ENCODE data around the gene COL25A1.
"Not testable (repeated sequence)": the region's sequence is repeated elsewhere in the genome, so short reads cannot be mapped to it uniquely, and the experiment has no call there.

The COL25A1 gene

DNA sequence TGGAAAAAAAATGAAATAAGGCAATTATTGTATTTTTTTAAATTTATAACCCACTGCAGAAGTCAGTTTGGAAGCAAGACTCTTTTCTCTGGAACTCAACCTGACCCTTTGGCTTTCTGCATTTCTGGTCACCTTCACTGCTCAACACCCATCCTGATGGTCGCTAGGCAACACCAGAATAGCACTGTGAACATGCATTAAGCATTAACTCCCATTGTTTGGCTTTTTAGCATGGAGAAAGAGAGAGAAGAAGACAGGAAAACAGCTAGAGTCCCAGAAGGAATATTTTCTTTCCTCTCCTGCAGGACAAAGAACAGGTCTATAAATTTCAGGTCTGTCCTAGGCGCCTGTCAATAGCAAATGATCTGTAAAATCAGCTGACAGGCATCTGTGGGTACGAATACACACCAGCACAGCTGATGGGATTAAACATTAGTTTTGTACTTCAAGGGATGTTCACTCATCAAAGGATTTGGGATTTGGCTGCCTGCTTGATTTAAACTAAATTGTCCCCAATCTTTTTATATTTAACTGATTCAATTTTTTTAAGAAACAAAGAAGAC, 402.4 kb downstream of the COL25A1 start:
- no peak for DNase-seq

DNA sequence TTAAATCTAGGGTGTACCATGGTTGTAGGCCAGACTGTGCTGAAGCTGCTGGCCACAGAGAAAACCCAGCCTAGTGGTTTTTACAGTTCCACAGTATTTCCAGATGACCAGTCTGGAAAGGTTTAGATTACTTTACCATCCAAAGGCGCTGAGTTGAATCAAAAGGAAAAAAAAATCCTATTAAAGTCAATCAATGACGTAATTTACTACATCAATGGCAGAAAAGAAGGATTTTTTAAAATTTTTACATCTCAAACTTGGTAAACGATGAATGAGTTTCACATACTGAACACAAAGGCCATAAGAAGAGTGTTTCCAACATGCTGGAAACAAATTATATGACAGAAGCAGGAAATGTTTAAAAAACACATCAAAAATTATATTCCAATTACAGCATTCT, 409.0 kb downstream of the COL25A1 start:
- no peak for DNase-seq

DNA sequence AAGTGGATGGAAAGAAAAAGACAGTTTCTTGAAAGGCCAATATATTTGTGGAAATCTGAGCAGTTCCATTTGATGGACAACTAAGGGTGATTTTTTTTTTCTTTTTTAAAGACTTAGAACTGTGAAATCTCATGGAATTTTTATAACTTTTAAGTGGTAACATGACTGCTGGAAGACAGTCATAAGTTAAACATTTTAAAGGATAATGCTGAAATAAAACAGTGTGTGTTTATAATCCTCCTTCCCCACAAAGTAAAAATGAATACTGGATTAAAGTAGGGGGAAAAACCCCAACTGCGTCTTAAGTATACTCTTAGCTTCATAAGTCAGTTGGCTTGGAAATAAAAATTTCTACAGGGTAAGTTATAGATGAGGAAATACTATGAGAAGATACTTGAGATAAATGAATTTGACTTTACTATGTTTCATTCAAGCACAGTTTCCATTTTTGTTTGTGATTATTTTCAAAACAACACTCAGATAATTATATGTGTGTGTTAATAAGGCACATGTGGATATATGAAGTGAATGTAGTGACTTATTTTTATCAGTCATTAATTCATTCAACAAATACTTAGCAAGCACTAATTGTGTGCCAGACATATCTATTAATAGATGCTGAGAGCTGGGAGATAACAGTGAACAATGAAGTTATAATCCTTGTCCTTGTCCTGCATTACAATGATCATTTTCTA, 410.4 kb downstream of the COL25A1 start:
- DNase-seq = no peak

DNA sequence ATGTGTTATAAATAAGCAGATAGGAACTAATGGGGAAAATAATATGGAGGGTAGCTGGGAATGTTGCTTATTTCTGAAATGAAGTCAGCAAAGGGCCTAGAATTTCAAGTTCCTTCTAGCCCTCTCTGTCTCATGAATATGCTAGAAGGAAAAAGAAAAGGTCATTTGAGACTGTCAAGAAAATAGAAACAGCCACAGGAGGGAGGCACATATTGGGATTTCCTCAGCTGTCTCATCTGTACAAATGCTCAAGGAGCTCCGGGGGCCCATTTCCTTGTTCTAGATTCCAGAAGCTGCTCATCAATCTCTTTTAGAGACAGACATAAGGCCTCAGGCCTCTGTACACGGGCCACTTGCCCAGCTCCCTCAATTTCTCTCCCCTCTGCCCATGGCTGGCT, 412.0 kb downstream of the COL25A1 start:
- DNase-seq = no peak

DNA sequence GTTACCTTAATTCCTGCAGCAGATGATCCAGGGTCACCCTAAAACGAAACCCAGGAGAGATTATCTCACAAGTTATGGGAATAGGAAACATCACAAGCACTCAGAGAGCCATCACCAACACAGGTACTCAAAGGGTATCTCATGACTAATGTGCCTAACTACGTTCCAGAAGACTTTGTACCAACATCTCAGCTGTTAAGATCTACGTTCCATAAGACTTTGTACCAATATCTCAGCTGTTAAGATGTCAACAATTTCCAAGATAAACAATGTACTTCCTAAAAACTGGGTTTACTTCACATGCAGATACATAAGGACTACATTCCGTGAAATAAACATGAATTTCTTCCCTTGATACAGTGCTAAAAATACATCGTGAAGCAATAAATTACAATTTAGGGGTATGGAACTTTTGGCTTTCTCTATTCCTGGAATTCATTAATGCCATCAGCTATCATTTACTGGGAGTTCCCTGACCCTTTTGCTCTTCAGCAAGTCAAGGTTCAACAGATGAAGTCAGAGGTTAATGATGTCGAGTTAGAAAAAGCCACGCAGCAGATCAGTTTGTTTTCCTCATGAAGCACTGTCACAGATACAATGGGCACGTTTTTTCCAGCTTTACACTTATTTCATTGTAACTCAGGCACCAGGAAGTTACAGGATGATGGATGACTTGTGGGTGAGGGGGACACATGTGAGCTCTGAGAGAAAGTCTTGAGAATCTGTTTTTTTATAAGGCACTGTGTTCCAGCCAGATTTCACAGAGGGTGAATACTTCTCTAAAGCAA, 412.6 kb downstream of the COL25A1 start:
- no peak for DNase-seq

DNA sequence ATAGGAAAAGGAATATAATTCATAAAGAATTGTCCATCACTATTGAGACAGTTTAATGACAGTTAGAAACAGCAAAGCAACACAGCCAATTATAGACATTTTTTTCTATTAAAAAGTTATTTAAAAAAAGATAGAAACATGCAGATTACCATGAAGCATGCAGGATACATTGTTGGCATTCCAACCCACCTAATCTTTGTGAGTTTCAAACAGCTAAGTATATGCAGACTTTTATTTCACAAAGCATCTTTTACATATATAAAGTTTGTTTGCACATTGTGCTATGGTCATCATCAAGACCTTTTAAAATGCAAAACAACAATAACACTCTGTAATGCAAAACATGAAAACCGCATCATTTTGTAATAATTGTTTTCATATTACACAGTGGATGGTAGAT, 413.7 kb downstream of the COL25A1 start:
- no peak for DNase-seq

DNA sequence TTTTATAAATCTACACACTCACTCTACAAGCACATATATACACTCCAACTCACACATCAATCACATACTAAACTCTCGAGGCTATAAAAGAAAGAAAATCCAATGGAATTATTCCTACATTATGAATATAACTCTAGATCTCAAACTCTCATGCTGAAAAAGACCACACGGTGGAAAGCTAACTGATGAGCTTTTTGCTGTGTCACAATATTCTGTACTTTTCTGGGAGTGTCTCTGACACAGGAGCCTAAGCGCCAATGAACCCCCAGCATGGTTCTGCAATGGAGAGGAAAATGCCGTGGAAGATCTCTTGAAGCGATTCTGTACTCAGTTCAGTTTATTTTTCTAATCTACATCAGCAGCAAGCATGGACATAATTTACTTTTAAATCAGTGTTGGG, 415.4 kb downstream of the COL25A1 start:
- DNase-seq = no peak

DNA sequence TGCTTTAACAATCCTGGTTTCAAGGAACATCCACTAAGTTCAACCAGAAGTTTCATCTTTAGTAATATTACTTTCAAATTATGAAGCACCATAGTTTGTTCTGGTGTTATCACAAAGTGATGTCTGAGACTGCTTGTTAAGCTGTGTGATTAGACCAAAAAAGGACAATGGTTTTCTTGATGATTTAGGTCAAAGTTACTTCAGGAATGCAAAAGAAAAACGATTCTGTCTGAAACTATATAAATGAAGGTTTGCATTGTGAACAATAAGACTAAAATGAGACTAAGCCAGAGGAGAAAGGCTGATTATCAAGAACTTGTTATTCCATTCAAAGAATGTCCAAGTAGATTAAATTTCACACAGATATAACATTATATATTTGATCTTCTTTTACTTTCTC, 417.2 kb downstream of the COL25A1 start:
- DNase-seq = no peak

DNA sequence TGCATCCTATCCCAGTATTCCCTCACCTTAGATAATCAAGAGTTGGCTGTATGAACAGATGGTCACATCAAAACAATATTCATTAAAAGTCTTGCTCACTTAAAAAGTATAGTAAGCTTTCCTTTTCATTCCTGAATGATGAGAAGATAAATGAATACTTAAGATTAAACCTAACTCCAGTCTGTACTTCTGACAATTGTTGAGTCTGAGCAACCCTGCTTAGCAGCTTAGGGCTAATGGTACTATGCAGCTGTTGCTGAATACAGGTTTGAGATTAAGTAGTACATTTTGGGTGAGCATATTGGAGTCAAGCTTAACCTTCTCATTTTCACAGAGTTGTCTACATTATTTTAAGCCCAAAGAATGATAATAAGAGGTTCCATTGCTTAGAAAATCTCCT, 417.9 kb downstream of the COL25A1 start:
- DNase-seq = no peak

DNA sequence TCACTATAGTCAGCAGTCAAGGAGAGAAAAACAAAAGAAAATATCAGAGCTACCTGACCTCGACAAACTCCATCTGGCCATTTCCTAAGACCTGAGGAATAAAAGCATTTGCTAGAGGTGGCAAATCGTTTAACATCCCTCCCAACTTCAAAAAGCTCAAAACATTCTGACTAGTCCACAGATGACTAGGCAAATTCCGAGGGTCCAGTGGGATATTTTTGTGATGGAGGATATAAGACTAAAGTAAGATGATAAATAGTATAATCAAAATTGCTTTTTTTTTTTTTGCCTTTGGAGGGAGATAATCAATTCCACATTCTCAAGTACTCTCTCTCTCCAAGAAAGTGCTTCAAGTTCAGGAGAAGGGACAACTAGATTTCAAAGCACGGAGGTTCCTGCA, 420.5 kb downstream of the COL25A1 start:
- DNase-seq = no peak

DNA sequence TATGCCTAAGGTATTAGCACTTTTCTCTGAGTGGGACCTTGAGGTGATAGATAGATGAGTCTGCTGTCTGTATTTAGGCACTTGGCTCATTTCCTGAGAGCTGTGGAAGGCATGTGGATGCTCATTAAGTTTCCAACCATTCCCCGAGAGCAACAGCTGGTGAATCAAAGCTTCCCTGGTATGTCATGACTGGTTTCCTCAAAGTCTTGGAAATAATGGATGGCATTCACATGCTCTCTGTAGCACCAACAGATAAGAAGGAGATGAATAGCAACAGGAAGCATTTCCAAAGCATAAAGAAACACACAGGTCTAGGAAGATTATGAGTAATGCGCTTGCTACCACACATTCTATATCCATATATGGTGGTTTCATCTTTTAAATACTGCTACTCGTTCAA, 421.3 kb downstream of the COL25A1 start:
- no peak for DNase-seq

DNA sequence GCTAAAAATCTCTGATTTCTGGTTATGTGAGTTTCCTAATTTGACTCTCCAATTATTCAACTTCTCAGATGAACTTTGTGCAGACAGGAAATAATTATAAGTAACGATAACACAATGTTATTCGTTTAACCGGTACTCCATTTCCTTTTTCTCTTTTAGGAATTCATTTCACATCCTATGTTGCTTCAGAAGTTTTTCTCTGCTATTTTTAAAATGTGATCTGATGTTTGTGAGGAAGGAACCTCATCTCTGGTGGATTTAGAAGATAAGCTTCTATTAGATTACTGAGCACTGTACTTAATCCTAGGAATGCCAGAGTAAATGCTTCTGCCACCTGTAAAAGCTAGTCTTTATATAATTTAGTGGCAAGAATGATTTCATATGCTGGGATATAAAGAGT, 423.7 kb downstream of the COL25A1 start:
- no peak for DNase-seq

DNA sequence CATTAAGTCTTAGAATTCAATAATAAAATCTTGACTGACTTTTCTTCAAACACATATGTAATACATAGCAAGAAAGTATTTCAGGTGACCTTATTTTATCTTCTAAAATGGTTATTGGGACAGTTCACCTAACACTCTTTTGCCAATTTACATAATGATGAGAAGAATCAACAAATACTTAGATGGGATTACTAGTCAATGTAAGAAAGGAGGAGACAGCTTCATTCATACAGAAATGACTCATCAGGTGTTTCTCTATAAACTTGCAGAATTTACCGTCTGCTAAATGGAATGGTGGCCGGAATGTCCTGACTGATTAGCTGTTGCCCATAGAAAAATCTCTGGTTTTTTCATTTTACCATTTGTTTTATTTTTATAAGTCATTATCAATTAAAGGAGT, 424.6 kb downstream of the COL25A1 start:
- DNase-seq = no peak

DNA sequence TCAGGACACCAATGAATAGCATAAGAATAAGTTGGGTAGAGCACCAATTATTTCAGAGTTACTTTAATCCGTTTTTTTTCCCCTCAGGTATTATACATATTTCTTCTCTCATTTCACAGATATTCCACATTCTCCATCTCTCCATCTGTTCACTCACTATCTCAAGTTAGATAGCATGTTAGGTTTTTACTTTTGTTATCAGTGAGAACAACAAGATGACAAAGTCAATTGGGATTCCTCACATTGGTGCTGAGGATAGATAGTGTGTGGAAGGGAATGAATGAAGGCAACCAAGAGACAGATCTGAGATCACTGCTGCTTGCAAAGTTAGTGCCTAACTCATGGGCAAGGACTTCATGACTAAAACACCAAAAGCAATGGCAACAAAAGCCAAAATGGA, 427.7 kb downstream of the COL25A1 start:
- DNase-seq = no peak

DNA sequence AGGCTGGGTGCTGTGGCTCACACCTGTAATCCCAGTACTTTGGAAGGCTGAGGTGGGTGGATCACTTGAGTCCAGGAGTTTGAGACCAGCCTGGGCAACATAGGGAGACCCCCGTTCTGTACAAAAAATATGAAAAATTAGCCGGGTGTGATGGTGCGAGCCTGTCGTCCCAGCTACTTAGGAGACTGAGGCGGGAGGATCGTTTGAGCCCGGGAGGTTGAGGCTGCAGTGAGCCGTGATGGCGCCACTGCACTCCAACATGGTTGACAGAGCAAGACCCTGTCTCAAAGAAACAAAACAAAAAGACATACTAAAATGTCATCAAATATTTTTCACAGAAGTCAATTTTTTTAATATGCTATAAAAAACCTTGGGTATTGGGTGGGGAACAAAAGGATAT, 432.5 kb downstream of the COL25A1 start:
- not testable (repeated sequence) for DNase-seq

DNA sequence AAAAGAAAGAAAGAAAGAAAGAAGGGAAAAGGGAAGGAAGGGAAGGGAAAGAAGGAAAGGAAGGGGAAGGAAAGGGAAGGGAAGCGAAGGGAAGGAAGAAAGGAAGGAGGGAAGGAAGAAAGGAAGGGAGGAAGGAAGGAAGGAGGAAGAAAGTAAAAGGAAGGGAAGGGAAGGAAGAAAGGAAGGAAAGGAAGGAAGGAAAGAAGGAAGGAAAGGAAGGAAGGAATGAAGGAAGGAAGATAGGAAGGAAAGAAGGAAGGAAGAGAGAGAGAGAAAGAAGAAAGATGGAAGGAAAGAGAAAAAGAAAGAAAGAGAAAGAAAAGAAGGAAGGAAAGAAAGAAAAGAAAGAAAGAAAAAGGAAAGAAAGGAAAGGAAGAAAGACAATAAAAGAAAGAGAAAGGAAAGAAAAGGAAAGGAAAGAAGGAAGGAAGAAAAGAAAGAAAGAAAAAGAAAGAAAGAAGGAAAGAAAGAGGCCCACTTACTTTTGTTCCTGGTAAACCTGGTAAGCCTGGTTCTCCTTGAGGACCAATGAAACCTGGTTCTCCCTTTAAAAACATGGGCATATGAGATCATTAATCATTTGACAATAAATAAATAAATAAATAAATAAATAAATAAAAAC, 433.7 kb downstream of the COL25A1 start:
- DNase-seq = no peak

DNA sequence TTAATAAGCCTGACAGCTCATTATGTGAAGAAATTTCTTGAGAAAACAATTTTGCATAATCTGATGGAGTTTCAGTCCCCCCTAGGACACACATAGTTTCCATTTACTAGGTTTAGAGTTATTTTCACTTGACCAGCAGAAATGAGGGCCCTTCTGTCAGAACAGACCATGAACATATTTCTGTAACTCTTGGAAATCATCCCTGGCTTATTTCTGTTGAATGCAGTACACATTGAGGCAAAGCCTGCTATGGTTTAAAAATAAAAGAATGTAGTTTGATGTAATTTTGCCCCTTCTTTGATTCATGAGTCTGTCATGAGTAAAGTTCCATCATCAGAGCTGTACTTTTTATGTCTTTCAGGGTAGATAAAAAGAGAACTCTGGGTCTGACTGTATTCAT, 435.0 kb downstream of the COL25A1 start:
- no peak for DNase-seq

DNA sequence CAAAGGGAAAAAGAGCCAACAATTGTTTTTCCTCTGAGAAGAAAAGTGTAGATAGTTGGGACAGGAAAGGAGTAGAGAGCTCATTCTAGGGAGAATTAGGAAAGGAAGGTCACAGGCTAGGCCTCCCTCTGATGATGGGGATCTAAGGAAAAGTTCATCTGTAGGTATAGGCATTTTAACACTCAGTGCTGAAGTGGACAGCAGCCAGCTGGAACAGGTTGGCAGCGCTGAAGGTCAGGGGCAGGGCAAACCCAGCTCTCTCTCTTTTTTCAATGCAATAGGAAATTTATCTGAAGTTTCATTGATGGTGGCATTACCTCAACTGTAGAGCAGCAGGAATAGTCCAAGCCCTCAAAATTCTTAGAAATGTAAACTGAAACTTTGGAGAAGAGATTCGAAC, 441.1 kb downstream of the COL25A1 start:
- DNase-seq = no peak

DNA sequence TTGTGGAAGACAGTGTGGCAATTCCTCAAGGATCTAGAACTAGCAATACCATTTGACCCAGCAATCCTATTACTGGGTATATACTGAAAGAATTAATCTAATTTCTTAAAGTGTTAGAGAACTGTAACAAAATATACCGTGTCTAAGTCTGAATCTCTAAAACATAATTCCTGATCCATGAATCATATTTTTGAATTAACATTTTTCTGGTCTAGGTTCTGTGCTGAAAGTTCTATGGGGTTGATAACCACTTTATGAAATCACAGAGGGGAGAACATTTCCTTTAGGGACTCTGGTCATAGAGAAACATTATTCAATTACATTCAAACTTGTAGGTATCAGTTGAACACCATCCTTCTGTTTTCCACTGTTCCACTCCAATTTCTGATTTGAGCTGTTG, 447.7 kb downstream of the COL25A1 start:
- DNase-seq = no peak

DNA sequence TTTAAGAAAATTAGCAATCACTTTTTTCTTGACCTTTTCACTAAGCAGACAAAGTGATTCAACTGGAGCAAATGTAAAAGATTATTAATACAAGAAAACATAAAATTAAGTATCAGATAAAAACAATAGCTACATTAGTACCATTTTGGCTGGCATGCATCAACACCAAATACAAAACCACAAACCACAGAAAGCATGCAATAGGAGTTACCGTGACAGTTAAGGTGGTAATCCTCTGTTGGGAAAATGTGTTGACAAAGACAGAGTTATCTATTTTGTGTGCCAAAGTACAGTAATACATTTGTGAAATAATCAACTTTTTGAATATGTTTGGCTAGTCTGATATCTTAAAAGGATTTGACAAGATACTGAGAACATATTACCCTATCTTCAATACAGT, 449.8 kb downstream of the COL25A1 start:
- no peak for DNase-seq

DNA sequence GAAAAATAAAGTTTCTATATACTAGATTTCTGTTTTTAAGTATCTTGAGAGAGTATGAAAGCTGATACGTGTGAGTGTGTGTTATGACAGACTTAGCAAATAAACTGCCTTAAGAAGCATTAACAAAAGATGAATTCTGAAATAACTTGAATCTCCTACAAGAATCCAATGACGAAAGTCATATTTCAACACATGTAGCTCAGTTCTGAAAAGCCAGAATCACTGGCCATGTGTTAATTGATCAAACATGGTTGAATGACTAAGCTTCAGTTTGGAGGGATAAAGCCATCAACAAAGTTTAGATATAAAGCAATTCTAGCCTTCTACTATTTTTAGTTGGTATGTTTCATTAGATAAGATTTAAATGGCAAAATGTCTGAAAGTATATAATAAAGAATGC, 451.1 kb downstream of the COL25A1 start:
- no peak for DNase-seq

DNA sequence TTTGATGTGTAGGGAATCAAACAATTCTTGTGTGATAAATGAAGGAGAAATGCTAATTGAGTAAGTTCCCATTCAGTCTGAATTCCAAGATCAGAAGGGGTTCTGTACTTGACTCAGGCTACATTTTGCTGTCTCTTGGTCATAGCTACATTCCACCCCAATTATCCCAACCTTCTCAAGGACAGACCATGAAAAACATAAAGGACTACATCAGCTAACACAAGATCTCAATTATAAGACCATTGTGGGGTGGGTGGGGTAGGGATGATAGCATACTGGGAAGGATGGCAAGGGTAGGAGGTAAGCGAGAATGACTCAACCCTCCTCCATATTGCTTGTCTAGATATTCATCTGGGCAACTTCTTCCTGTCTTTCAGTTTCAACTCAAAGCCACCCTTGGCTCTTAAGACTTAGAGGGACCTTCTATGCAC, 452.2 kb downstream of the COL25A1 start:
- no peak for DNase-seq

DNA sequence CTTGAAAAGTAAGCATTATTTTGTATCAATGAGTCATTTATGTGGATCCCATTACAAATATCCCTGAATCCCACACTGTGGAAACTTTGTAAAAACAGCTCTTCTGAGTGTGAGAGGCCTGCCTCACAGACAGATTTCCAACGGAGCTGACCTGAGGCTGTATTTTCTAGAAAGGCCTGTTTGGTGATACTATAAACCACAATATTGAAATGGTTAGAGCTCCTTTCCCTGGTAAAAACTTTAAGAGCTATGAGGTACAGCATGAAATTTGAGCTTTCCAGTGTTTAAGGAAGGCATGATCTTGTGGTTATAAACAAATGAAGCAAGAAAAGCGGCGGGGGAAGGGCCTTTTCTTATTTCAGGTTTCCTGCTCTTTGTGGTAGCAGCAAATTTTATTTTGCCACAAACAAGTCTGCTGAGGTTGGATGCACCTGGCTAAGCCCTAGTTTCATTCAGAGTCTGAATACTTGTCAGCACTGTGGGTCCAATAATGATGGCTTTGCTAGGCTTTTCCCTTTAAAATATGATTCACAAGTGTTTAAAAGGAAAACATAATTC, 452.8 kb downstream of the COL25A1 start:
- DNase-seq = no peak

DNA sequence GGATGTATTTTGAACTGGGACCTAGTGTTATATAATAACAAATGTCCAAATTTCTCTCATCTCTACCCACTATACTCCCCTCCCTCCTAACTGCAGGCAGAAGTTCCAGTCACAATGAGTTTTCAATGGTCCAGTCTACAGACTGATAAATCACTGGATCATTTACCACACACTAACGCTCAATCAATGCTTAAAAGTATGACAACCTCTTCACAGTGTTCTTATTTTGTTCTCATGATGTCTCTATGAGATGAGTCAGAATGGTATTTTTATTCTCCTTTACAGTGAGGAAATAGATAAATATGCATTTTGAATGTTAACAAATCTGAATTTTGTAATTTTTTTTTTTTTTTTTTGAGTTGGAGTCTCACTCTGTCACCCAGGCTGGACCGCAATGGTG, 455.9 kb downstream of the COL25A1 start:
- DNase-seq = no peak
